ENCODE data around the gene DHX34.
"Not testable (repeated sequence)": the region's sequence is repeated elsewhere in the genome, so short reads cannot be mapped to it uniquely, and the experiment has no call there.

The DHX34 gene

DNA sequence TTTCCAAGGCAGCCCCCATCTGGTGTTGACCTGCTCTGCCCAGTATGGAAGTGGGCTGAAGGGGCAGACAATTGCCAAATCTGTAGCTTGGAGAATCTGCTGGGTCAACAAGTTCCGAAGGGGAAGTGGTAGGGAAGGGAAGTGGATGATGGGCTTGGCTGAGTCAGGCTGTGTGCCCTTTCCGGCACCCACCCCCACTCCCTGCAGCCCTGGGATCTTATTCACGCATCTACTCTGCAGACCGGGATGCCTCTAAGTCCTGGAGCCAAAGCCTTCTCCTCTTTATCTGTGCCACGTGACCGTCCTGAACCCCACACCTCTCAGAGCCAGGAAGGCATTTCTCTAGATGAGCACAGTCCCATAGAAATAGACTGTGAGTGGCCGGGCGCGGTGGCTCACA is 24.6 kb upstream of the DHX34 start:
- DNase-seq: no peak

DNA sequence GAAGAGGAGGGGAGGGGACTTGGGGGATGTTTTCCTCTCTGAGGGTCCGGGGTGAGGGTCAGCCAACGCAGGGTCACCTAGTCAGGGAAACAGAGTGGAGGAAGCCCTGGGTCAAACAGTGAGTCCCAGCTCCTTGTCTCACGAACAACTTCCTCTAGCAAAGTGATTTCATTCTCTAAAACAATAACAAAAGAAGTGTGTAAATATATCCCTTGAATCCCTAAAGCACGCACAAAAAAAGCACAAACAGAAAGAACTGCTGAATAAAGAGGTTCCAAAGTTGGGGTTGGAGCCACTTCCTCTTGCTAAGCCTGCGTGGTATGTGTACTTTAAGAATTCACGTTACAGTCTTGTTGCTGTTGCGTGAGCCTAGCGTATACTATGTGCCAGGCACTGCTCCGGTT is 18.6 kb upstream of the DHX34 start:
- no peak for DNase-seq

DNA sequence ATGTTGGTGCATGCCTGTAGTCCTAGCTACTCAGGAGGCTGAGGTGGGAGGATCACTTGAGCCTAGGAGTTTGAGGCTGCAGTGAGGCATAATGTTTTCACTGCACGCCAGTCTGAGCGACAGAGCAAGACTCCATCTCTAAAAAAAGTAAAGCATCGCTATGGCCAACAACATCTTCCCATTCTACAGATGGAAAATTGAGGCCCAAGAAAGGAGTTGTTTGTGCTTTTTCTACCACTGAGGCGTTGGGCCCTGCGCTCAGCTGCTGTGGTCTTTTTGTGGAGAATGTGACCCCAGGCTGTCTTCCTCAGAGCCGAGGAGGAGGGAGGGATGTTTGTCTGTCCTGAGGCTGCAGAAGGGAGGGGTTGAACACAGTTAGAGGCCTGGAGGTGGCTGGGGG is 17.6 kb upstream of the DHX34 start:
- DNase-seq: no peak

DNA sequence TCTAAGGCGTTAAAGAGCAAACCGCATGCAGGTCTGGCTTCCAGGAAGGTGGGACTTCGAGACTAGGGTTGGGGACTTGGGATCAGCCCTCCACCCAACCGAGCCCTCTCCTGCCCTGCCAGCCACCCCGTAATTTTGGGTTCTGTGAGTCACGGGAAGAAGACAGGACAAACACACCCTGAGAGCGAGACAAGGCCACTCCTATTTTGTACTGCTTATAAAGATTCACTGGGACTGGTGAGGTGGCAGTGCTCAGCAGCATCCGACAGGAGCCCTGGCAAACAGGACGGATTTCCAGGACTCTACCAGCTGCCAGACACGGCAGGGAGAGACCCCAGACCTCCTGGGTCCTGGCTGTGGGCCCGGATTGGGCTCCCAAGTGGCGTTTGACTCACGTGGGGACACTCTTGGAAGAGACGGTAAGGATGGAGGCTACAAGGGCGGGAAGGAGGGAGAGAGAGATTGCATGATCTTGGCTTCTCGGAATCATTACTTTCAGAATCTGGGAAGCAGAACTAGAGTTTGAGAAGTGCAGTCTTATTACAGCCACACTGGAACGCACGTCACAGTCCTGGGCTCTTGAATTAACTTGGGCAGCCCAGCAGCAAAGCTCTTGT is 17.1 kb upstream of the DHX34 start, which contains the start of gene C5AR2:
C5AR2 (plus strand) TSS at position 245 of the 617 bp plus-strand sequence. CDS start 8,625 bp downstream, outside the sequence.
- DNase-seq: no peak

DNA sequence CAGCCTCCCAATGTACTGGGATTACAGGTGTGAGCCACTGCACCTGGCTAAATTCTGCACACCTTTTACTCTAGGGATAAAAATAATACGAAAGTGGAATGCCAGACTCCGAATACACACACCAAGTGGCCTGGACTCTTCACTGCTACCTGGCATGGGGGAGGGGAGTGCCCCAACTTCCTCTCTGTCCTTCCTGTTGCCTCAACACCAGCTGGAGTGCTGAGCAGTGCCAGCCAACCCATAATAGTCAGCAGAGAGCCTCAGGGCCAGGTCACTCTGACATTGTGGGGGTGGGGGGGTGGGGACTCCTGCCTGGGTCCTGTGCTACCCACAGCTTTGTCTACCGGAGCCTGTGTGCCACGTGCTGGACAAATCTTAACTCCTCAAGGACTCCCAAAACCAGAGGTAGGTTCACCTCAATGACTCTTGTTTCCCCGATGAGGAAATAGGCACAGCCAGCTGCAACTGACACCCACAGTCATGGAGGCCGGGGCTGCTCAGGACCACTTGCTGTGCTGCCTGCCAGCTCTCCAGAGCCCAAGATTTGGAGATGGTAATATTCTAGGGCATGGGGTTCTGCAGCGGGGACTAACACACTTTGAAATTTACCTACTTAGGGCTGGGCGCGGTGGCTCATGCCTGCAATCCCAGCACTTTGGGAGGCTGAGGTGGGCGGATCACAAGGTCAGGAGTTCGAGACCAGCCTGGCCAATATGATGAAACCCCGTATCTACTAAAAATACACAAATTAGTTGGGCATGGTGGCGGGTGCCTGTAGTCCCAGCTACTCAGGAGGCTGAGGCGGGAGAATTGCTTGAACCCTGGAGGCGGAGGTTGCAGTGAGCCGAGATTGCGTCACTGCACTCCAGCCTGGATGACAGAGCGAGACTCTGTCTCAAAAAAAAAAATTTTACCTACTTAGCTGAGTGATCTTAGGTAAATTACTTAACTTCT is 12.1 kb upstream of the DHX34 start:
- DNase-seq: not testable (repeated sequence)

DNA sequence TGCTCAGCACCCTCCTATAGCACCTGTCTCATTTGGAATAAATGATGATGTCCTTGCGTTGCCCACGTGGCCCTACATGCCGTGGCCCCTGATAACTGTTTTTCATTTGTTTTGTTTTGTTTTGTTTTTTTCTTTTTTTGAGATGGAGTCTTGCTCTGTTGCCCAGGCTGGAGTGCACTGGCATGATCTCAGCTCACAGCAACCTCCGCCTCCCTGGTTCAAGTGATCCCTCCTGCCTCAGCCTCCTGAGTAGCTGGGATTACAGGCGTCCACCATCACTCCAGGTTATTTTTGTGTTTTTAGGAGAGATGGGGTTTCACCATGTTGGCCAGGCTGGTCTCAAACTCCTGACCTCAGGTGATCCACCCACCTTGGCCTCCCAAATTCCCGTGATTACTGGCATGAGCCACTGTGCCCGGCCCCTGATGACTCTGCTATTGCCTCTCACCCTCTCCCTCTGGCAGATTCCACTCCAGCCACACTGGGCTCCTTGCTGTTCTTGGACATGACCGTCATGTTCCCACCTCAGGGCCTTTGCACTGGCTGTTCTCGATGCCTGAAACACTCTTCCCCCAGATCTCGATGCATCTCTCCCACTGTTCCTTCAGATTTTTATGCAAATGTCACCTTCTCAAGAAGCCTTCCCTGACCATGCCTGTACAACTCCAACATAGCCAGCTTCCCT is 9.8 kb upstream of the DHX34 start:
- DNase-seq: no peak

DNA sequence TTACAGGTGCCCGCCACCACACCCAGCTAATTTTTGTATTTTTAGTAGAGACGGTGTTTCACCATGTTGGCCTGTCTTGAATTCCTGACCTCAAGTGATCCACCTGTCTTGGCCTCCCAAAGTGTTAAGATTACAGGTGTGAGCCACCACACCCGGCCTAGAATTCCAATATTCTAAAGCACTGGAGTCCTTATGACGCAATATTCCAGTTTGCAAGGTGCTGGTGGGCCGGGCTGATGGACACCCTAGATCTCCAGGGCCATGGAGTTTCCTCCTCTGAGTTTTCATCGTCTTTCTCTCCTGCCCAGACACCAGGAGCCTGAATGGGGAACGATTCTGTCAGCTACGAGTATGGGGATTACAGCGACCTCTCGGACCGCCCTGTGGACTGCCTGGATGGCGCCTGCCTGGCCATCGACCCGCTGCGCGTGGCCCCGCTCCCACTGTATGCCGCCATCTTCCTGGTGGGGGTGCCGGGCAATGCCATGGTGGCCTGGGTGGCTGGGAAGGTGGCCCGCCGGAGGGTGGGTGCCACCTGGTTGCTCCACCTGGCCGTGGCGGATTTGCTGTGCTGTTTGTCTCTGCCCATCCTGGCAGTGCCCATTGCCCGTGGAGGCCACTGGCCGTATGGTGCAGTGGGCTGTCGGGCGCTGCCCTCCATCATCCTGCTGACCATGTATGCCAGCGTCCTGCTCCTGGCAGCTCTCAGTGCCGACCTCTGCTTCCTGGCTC is 8.5 kb upstream of the DHX34 start:
- no peak for DNase-seq

DNA sequence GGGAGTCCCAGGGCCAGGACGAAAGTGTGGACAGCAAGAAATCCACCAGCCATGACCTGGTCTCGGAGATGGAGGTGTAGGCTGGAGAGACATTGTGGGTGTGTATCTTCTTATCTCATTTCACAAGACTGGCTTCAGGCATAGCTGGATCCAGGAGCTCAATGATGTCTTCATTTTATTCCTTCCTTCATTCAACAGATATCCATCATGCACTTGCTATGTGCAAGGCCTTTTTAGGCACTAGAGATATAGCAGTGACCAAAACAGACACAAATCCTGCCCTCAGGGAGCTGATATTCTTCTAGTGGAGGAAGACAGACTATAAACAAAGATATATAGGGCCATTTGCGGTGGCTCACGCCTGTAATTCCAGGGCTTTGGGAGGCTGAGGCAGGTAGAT is 7.4 kb upstream of the DHX34 start:
- no peak for DNase-seq

DNA sequence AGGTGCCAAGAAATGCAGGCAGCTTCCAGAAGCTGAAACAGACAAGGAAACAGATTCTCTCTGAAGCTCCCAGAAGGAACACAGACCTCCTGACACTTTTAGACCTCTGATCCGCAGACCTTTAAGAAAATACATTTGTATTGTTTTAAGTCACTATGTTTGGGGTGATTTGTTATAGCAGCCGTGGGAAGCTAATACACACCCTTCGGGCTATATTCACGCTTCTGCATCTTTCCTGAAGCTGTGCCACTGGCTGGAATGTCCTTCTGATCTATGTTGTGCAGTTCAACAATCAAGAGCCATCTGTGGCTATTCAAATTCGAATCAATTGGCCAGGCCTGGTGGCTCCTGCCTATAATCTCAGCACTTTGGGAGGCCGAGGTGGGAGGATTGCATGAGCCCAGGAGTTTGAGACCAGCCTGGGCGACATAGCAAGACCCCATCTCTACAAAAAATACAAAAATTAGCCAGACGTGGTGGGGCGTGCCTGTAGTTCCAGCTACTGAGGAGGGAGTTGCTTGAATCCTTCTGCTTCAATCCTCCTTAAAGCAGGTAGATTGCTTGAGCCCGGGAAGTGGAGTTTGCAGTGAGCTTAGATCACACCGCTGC is 5.8 kb upstream of the DHX34 start:
- DNase-seq: no peak

DNA sequence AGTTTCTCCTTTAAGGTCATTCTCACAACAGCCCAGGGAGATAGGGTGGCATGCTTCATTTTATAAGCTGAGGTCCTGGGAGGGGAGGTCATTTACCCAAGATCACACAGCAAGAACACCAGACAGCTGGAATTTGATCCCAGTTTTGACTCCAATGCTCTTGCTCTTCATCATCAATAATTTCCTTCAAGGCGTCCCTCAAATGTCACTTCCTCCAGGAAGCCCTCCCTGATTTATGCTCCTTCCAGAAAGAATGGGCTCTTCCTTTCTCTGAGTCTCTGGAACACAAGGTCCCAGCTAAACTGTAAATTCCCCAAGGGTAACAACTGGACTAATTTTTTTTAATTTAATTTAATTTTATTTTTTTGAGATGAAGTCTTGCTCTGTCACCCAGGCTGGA is 4.7 kb upstream of the DHX34 start:
- no peak for DNase-seq

DNA sequence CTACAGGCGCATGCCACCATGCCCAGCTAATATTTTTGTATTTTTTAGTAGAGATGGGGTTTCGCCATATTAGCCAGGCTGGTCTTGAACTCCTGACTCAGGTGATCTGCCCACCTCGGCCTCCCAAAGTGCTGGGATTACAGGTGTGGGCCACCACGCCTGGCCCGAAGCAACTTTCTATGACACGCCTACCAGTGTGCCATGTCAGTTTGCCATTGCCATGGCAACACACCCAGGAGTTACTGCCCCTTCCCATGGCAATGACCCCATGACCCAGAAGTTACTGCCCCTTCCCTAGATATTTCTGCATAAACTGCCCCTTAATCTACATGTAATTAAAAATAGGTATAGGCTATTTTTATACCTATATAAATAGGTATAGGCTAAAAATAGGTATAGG is 3.1 kb upstream of the DHX34 start:
- not testable (repeated sequence) for DNase-seq

DNA sequence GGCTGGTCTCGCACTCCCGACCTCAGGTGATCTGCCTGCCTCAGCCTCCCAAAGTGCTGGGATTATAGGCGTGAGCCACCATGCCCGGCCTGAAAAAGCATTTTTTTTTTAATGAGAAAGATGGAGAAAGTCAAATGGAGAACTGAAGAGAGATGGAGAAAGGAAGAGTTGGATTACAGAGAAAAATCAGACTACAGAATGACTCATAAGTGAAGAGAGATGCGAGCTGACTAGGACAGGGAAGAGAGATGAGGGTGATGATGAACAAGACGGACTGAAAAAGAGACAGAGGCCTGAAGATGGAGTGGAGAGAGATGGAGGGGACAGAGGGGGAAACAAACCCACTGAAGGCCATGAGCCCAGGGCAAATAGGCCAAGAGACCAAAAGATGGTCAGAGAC is 1.5 kb downstream of the DHX34 start:
- DNase-seq: no peak

DNA sequence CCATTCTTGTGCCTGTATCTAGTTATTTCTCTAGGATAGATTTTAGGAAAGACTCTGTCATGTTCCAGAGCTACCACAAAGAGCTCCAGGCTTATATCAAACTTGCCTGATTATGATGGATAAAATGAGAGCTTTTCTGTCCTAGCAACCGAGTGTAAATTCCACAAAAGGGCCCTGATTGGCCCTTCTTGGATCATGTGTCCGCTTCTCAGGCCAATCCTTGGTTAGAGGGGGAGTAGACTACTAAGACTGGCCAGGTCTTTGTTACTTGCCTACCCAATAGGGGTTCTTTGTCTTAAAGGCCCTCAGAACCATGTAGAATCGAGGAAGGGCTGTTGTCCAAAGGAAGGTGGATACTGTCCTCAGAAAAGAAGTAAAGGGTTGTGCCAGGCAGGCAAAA is 2.4 kb downstream of the DHX34 start:
- no peak for DNase-seq

DNA sequence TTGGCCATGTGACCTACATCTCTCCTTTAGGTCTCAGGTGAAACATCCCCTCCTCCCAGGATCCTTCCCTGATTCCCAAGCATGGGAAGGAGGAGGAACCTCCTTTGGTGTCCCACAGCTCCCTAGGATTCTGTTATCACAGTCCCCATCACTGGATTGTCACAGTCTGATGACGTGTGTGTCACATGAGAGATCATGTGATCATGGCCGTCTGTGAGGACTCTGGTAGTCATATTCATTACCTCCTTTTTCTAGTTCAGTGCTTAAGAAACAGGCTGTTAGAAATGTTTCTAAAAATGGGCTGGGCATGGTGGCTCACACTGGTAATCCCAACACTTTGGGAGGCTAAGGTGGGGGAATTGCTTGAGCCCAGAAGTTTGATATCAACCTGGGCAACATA is 3.0 kb downstream of the DHX34 start:
- DNase-seq: no peak

DNA sequence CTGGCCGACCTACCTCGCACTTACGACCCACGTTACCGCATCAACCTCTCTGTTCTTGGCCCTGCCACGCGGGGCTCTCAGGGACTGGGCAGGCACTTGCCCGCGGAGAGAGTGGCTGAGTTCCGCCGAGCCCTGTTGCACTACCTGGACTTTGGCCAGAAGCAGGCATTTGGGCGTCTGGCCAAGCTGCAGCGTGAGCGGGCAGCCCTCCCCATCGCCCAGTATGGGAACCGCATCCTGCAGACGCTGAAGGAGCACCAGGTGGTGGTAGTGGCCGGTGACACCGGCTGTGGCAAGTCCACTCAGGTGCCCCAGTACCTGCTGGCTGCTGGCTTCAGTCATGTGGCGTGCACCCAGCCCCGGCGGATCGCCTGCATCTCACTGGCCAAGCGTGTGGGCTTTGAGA is 4.2 kb downstream of the DHX34 start:
- DNase-seq: no peak

DNA sequence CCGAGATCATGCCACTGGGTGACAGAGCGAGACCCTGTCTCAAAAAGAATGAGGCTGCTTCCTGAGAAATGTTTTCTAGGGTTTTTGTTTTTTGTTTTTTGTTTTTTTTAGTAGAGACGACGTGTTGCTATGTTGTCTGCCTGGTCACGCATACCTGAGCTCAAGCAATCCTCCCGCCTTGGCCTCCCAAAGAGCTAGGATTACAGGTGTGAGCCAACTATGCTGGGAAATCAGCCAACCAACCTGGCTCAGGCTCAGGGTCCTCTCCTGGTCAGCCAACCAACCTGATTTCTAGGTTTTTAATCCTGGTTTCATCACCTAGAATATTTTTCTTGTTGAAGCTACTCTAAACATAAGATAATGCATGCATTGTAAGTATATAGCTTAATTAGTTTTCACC is 7.8 kb downstream of the DHX34 start:
- DNase-seq: no peak

DNA sequence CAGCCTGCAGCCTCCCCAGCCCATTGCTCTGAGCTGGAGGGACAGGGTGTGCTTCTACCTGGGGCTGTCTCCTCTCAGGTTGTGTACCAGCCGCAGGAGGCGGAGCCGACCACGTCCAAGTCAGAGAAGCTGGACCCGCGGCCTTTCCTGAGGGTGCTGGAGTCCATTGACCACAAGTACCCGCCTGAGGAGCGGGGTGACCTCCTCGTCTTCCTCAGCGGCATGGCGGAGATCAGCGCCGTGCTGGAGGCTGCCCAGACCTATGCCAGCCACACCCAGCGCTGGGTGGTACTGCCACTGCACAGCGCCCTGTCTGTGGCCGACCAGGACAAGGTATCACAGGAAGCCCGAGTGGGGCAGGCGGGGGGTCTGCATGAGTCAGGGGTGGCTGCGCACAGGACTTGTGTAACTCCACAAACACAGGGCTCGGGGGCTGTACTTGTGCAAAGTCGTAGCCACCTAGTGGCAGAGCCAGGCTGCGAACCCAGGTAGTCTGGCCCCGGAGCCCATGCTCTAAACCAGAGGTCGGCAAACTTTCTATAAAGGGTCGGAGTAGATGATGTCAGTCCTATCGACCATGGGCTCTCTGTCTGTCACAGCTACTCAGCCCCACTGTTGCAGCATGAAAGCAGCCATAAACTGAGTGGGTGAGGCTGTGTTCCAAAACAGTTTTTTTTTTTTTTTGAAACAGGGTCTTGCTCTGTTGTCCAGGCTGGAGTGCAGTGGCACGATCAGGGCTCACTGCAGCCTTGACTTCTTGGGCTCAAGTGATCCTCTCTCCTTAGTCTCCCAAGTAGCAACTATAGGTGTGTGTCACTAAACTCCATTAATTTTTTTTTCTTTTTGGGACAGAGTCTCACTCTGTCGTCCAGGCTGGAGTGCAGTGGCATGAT is 8.9 kb downstream of the DHX34 start:
- DNase-seq: no peak

DNA sequence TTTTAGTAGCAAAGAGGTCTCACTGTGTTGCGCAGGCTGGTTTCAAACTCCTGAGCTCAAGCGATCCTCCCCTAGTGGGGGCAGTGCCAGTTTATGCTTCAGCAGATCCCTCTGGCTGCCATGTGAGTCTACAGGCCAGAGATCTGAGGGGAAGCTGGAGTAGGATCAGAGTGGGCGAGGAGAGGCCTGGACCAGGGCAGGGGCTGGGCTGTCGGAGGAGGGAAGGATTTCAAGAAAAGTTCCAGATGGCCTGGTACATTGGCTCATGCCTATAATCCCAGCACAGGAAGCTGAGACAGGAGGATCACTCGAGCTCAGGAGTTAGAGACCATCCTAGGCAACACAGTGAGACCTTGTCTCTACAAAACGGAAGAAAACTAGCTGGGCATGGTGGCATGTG is 9.8 kb downstream of the DHX34 start:
- no peak for DNase-seq

DNA sequence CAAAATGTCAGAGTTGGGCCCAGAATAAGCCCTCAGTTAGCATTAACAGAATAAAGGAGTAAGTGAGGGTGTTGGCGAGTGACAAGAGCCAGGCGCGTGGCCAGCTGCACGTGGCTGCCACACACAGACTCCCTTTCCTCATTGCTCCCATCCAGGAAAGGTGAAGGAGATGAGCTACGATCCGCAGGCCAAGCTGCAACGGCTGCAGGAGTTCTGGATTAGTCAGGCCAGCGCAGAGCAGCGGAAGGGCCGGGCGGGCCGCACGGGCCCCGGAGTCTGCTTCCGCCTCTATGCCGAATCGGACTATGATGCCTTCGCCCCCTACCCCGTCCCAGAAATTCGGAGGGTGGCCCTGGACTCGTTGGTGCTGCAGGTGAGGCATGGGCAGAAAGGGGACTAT is 13.2 kb downstream of the DHX34 start:
- no peak for DNase-seq

DNA sequence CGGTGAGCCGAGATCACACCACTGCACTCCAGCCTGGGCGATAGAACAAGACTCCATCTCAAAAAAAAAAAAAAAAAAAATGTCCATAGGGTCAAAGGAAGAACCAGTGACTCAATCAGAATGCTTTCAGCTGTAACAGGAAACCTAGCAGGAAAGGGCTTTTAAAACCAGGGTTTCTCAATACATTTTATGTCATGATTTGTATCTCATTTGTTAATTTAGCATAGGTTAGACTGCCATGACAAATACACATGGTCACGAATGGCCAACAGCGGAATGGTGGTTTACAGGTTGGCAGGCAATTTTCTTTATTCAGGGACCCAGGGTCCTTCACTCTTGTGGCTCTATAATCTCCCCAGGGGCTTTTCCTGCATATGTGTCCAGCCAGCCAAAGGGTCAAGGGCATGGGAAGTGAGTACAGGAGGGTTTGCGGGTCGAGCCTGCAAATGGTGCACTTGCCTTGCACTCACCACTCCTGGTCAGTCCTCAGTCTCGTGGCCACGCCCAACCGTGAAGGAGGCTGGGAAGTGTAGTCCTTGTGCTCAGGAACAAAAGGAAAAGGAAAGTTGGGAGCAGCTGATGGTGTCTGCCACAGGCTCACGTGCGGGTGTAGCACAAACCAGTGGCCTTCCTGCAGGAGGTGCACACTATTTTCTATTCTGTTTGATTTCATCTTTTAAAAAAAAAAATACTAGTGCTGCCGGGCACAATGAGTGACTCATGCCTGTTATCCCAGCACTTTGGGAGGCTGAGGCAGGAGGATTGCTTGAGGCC is 14.8 kb downstream of the DHX34 start:
- no peak for DNase-seq

DNA sequence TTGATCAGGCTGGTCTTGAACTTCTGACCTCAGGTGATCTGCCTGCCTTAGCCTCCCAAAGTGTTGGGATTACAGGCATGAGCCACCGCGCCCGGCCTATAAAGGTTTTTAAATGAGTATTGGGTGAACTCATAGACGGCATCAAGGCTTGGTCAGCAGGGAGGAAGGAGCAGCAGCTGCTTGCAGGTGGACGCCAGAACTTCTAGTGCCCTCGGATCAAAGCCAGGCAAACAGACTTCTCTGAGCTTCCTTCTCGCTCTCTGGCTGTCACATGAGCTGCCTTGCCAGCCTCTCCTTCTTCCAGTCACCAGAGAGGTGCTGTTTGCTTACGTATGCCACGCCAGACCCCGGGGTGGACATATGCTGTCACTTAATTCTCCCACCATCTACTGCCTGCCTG is 16.3 kb downstream of the DHX34 start:
- not testable (repeated sequence) for DNase-seq
